GM19324 (cell line): Measurements from ENCODE around the gene DENND4B.

Source experiments
- ATAC-seq: cut with Tn5 transposase; IDR thresholded peaks from one replicate; pipeline ENCODE4 v1.9.1; 2021; ENCODE audit warnings: mild to moderate bottlenecking, moderate library complexity; ENCODE audit not compliant: unreplicated experiment, low FRiP score

DENND4B gene

DNA sequence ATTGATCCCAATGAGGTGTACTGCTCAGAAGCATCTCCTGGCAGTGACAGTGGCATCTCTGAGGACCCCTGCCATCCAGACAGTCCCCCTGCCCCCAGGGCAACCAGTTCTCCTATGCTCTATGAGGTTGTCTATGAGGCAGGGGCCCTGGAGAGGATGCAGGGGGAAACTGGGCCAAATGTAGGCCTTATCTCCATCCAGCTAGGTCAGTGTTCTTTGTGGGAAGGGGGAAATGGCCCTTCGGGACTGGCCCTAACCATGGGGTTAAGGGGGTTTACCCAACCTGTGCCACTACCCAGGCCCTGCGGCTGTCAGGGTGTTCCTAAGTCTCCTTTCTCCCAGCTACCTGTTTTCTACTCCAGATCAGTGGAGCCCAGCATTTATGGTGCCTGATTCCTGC is 22.5 kb upstream of the DENND4B start:
- ATAC-seq = no peak

- no peak for ATAC-seq
These were observed 21.9 kb upstream of the DENND4B start for GRCh38 chr1:153968408-153968807.

DNA sequence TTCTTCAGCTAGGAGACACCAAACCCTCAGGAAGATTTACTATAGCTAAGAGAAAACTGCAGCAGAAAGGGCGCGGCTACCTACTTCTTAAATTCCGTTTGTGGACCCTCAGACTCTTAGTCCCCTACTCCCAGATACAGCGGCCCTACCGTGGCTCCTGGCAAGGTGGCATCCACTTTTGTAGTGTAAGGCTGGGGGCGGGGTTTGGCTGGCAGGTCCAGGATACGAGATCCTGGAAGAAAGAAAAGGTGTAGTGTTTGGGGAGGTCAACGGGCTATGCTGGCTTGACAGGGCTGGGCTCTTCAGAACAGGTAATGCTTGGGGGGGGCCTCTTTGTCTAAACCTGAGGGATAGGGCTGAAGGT is 21.5 kb upstream of the DENND4B start:
- ATAC-seq = no peak

DNA sequence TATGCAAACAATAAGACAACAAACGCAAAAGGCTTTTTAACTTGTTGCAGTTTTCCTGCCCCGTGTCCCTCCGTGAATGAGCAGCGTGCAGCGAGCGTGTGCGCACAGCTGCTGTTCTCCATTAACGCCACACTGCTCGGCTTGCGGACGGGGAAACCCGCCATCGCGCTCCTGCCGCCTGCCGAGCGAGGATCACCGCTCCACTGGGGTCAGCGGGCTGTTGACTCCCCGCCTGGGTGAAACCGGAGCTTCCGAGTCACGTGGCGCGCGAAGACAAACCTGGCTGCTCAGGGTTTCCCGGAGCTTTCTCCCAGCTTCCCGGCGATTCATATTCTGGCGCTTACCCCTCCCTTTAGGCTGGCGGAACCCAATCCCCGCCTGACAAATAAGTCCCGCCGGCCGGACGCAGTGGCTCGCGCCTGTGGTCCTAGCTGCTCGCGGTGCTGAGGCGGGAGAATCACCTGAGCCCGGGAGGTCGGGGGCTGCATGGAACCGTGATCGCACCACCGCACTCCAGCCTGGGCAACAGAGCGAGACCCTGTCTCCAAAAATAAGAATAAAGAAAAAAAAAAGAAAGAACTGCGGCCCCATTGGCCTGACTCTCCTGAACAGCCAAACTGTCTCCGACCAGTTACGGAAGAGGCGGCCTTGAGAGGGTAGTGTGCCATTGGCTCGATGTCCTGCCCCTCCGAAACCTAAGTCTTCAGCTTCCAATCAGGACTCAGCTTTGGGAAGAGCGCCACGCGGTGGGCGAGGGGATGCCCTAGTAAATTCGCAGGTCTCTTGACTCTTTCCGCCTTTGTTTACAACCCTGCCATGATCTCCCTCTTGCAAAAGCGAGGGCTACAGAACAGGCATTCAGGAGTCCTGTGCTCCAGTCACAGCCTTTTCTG is 20.8 kb upstream of the DENND4B start, which contains the start of gene CREB3L4:
TSS of gene CREB3L4 (plus strand) at position 796 of the 893 bp plus-strand sequence. CDS start 624 bp downstream, outside the sequence.
- peak; percentile 65 for ATAC-seq

DNA sequence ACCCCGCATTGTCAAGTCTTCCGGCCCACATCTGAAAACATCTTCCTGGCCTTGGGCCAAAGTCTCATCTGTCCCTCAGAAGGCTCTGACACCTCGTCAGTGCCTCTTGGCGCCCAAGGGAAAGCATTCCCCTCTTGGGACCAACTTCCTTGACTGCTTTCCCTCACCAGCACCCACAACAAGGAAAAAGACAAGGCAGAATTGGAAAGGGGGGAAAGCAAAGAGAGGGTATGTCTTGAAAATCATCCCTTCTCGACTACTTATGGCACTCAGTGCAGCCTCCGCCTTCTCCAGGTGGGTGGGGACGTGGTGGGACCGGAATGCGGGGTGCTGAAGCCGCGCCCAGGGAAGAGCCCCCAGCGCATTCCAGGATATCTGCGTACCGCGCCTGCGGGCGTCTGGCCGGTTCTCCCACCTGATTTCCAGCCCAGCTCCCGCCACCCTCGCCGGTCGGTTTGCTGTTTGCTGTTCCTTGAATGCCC is 17.4 kb upstream of the DENND4B start:
- ATAC-seq = no peak

DNA sequence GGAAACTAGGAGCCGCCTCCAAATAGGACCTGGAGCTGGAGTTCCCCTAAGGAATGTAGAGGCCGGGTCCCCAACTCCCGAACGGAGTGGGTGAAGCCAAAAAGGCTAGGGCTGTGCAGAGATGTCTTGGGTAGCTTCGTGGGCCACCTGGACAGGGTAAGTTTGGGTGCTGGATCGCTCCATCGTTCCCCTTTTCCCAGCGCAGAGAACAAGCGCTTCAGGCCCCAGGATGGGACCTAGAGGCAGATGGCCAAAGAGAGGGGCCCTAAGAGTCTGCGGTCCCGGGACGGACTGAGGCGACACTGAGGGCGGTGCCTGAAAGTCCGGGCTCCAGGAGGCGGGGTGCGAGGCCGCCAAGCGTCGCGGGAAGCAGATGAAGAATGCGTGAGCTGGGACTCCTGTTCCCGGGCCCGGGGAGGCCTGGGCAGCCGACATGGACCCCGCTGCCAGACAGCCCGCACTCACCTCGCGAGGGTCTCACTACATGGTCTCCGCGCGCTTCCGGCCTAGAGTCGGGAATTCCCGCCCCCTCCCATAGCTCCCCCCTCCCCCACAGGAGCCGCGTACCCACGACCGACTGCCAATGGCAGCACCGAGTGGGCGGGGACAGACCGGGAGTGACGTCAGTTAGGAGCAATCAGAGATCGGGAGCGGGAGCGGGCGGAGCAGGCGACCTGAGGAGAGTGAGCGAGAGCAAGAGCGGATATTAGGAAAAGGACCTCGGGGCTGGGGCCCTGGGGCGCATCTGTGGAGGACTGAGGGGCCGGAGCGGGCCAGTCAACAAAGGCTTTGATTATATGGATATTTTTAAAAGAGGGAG is 16.7 kb upstream of the DENND4B start, which contains the start of gene SLC39A1:
TSS of gene SLC39A1 (minus strand) at position 508 of the 820 bp plus-strand sequence. CDS start 822 bp downstream, outside the sequence.
- ATAC-seq = peak; percentile 57

DNA sequence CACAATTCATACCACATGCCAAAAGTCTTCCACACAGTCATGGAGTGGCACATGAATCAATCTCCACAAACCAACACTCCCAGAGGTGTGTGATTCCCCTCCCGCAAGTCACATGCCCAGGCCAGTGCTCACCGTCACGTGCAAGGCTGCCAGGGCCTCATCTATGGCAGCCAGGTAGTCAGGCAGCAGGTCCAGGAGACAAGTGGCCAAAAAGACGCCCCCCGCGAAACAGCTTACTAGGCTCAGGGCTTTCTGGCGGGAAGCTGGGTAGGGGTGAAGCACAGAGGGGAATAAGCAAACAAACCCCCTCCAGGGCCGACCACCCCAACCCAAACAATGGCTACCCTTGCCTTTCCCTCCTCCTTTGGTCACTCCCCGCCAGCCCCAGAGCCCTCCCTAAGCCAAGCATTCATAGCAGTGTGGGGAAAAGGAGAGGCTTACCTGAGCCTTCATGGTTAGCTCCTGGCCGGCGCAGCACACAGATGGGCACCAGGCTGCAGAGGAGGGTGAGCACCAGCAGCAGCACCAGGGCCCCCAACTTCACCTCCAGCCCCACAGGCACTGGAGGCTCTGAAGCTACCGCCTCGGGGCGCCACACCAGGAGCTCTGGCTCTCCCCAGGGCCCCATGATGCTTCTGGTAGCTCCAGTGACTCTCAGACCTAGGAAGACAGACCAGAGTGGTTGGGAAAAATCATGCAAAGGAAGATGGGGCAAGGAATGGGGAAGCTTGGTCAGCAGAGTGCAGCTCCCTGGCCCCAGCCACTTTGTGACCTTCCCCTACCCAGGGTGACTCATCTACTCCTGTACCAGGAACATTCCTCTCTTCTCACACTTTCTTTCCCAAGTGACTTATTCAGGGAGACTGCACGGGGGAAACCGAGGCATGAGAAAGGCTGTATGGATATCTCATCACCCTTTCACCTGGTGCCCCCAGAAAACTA is 15.8 kb upstream of the DENND4B start:
- no peak for ATAC-seq

DNA sequence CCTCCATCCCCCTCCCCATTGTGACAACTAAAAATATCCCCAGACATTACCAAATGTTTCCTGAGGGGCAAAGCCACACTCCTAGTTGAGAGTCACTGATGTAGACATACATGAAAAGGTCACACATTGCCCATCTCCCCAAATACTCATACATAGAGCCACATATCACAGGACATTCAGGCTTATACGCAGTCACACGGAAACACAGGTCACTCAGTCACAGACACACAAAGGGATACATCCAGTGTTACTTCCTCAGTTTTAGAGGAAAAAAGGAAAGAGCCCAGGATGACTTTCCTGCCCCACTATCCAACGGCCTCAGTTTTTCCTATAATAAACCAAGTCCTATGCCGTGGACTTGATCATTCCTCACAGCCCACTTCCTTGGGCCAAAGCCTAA is 14.9 kb upstream of the DENND4B start:
- no peak for ATAC-seq

DNA sequence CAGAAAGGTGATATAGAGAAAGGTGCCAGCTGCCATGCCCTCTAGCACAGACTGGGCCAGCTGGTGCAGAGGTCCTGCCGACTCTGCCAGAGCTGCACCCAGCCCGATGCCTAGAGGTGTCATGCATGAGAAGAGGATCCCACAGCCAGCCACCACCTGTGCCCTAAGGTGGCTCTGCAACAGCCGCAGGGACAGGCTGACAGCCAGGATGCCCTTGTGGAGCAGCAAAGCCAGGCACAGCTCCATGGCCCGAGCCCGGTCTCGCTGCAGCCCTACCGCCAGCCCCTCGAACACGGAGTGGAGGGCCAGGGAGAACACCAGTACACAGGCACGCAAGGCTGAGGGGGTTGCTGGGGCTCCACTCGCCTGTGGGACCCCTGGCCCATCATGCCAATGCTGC is 13.7 kb upstream of the DENND4B start:
- ATAC-seq = no peak

- no peak for ATAC-seq
These were observed 12.9 kb upstream of the DENND4B start for GRCh38 chr1:153959454-153959853.

GRCh38 chr1:153958961-153959260 is 12.4 kb upstream of the DENND4B start:
- no peak for ATAC-seq

DNA sequence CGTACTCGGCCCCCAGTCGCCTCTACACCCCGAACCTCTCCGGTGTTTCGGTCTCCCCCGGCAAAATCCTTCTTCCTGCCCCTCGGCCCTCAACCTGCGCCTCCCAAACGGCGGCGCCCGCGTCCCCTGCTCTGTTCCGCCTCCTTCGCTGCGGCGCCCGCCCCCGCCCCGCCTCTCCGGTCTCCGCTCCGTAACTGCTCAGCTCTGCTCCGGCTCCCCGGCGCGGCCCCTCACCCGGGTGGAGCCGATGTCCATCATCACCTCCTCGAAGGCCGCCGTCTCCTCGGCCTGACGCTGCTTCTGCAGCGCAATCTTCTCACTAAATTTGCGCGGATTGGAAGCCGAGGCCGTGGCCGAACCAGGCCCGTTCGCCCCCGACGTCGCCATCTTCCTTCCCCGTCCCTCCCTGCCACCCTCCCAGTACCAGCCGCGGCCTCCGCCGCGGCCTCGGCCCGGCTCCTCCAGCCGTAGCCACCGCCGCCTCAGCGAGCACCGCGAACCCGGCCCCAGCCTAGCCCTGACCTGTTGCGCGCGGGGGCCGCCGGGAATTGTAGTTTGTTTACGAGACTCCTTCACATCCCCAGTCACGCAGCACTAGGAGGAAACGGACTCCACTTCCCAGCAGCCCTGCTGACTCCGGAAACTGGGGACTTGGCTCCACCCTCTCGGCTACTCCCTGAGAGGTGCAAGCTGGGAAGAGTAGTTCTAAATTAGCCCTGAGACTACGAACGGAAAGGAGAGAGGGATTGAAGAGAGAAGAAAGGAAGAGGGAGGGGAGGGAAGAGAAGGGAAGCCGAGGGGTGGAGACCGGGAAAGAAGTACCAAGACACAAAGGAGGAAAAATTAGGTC is 11.8 kb upstream of the DENND4B start, which contains the start of gene CRTC2:
TSS of gene CRTC2 (minus strand) at position 502 of the 850 bp plus-strand sequence. CDS start at position 387, 115 bp downstream.
- peak; percentile 65 for ATAC-seq

DNA sequence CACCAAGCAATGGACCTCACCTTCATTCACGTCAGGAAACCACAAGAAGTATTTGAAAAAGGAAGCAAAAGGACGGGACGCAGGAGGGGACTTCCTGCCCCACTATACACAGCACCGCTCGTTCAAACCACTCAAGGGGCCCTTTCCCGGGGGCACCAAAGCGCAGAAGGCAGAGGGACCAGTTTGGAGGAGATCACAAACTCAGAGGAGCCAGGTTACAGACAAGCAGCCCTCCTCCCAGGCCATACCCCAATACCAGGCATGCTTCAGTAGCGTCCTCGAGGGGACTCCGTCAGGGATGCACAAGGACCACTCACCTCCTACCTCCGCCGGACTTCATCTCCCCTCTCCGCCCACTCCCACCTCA is 11.2 kb upstream of the DENND4B start:
- peak; percentile 12 for ATAC-seq

DNA sequence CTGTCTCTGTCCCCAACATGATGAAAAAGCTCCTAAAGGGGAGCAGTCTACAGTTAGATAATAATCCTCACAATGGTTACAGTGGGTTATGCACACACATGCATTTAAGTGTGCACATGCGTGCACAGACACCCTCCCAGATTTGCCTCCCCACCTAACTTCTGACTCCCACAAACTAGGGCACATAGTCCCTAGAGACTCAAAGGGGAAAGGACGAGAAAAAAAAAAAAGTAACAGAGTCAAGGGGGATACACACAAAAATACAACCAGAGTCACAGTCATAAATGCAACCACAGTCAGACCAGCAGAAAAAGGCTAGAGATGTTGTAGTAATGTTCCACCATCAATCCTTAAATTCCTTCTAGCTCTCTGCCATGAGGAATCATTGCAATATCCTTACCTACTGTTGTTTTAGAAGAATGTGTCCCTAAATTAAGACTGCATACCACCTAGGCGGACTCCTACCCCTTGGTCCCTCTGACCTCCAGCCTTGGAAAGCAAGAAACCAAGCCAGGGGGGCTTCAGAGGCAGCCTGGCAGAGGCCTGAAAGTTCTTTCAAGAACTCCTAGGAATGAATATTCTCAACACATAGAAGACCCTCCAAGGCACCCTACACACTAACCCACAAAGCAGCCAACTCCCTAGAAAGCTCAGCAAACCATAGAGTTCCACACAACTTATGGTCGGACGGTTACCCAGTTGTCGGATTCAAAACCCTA is 10.6 kb upstream of the DENND4B start:
- no peak for ATAC-seq

DNA sequence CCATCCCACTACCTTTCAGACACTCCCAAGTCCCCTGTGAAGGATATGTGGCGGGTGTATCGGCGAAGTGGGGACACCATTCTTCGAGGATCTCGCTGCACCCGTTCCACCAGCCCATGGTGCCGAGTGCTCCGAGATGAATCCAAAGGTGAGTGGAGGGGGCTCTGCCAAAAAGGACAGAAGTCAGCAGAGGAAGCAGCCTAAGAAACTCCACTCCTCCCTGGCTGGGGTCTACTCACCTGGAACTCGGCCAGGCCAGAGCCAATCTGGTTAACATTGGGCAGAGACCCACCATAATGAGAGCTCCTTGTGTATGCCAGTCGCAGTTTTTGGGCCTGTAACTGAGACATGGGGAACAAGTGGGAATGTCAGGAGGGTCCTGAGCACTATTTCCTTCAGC is 8.3 kb upstream of the DENND4B start:
- ATAC-seq = no peak

- no peak for ATAC-seq
These were observed 7.4 kb upstream of the DENND4B start for GRCh38 chr1:153953859-153954365.

DNA sequence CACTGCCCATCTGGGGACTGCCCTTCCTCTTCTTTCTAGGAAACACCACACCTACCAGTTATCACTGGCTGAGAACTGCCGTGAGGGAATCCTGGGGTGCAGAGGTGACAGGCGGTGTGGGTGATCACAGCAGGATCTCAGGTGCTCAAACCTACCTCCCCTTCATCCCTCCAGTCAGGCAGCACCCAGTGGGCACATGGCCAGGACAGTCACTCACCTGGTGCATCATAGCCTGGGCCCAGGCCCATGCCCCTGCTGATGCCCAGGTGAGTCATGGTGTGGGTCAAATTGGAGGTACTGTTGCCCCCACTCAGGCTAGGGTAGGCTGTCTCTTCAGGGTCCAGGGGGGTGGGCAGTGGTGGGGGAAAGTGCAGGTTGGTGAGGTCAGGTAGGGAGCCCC is 5.3 kb upstream of the DENND4B start:
- no peak for ATAC-seq

GRCh38 chr1:153951183-153951582 is 4.7 kb upstream of the DENND4B start:
- no peak for ATAC-seq
